Right lobe of liver (tissue), 6 donors: ENCODE results near the gene WNT1. TPM values are rescaled to one million over a fixed set of nuclear protein-coding genes. Genes with fewer than 3 reads are reported as not detected.

Experiments
- ATAC-seq, 4 donors: fragments of 200-7000 bp; cut with Tn5 transposase; one replicate each; pipeline ENCODE4 v1.9.1; 2020; ENCODE audit warnings: mild to moderate bottlenecking in 4 of 4, moderate library complexity in 4 of 4
- DNase-seq, 3 donors: peaks; one replicate each; pipeline ENCODE4 v3.0.0-alpha.2; 2020
- H3K27ac ChIP-seq, 3 donors: fragments of 200-600 bp; one replicate each; pipeline ENCODE4 v1.8.0; 2022
- H3K27me3 ChIP-seq, 2 donors: fragments of 200-600 bp; one replicate each; pipeline ENCODE4 v1.8.0; 2022
- H3K36me3 ChIP-seq, 4 donors: fragments of 200-600 bp; sonication (generic) in 1 of 4; one replicate each; pipeline versions ENCODE4 v1.5.1 to v1.8.0; 2017 to 2022; ENCODE audit warnings: control low read depth in 1 of 4
- H3K4me1 ChIP-seq, 4 donors: fragments of 200-600 bp; sonication (generic) in 1 of 4; one replicate each; pipeline versions ENCODE4 v1.5.1 to v1.8.0; 2017 to 2022; ENCODE audit warnings: control low read depth in 1 of 4
- H3K4me3 ChIP-seq, 3 donors: fragments of 200-600 bp; one replicate each; pipeline ENCODE4 v1.8.0; 2022
- H3K9me3 ChIP-seq, 4 donors: fragments of 200-600 bp; sonication (generic) in 1 of 4; one replicate each; pipeline versions ENCODE4 v1.5.1 to v1.8.0; 2017 to 2022; ENCODE audit warnings: control low read depth in 1 of 4
- CTCF ChIP-seq, 4 donors: fragments of 200-600 bp in 3 of 4; fragments of 450-650 bp in 1 of 4; IDR thresholded peaks; one replicate each; pipeline versions ENCODE4 v1.5.1 to v1.8.0; 2016 to 2022; ENCODE audit warnings: antibody characterized with exemption in 4 of 4, mild to moderate bottlenecking in 2 of 4
- POLR2A ChIP-seq: fragments of 450-650 bp; IDR thresholded peaks from one replicate; pipeline ENCODE4 v1.6.1; 2017; ENCODE audit warnings: antibody characterized with exemption, mild to moderate bottlenecking
- WGBS: methylation state at CpG from one replicate; pipeline ENCODE4 v1.1.6; 2018; ENCODE audit warnings: low coverage, low lambda C conversion rate; ENCODE audit not compliant: insufficient coverage; ENCODE audit errors: missing lambda C conversion rate; 5-methylcytosine and 5-hydroxymethylcytosine counted together
- intact Hi-C, 2 donors: fragments of 100-400 bp; cut with DNase I; formaldehyde crosslinking; loops; one replicate each; pipeline versions ENCODE4 v1.11.2 to v1.14.1; 2022
- total RNA-seq, 6 experiments: library from RNA; depleted of rRNA in 2 of 6; stranded (reverse); fragments of >200 nt in 2 of 6; fragmentation: NEBNext Ultra II Directional in 3 of 6; extraction: Animal tissue kit (Norgen Biotek cat#: 25700) in 3 of 6; gene quantifications; one replicate each; pipeline versions ENCODE4 v1.1.0 to v1.2.4, GENCODE V29; 2016 to 2023
- donor health status: DM: no; HTN: yes; CAD: no.
- donor health status: DM: no; HTN: no; CAD: no.
- donor health status: DM: no; HTN: no; CAD: no.
- donor health status: DM: no; HTN: yes; CAD: no.
- donor health status: DM: no; HTN: yes; CAD: no.

The WNT1 gene
- total RNA-seq, 6 experiments from 2014 or later, result not detected

DNA sequence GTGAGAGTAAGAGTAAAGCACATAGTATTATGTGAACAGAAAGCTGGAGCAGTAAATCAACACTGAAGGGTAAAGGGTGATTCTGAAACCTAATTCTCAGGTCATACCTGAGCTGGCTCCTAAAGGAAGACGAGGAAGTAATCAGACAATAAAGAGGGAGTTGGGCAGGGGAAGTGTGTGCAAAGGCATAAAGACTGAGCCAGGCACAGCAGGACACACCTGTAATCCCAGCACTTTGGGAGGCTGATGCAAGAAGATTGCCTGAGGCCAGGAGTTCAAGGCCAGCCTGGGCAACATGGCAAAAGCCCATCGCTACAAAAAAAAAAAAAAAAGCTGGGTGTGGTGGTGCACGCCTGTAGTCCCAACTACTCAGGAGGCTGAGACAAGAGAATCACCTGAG is 30.4 kb upstream of the WNT1 start:
- DNase-seq (no peak), ATAC-seq (no peak)
- no peaks in the 10 kb centered on the region for H3K9me3 ChIP-seq
- intact Hi-C loops, result no loop called here
- H3K36me3 ChIP-seq, result peaks cover 0 to 2% (median 0%) of the 10 kb centered on the region in 4 donors
- no peak overlapping the region for H3K4me3 ChIP-seq
- H3K4me1 ChIP-seq, result no peaks in the 10 kb centered on the region
- H3K27ac ChIP-seq, result no peak overlapping the region
- WGBS, result 60% methylated on average over 2 of the region's 3 CpGs
- no peaks in the 10 kb centered on the region for H3K27me3 ChIP-seq
- no peak for TF ChIP-seq POLR2A
- no peak for TF ChIP-seq CTCF (IDR thresholded peaks at IDR 0.05)

DNA sequence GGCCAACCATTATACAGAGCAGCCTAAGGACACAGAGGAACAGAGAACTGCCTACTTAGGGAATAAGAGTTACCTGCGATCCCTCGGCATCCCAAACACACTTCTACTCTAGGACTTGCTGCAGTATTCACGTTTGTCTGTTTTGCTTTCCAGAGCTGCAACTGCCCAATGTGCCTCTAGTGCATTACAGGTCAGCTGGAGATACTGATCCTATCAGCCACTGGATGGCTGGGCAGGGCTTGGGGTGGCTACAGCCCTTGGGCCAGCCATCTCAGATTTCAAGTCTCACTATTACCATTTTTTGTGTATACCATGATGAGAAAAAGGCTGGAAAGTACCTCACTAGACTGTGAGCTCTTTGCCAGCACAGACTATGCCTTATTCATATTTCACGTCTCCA is 25.4 kb upstream of the WNT1 start:
- no peak for ATAC-seq
- H3K27ac ChIP-seq, result no peak overlapping the region
- peaks cover 0 to 4% (median 0%) of the 10 kb centered on the region in 4 donors for H3K4me1 ChIP-seq
- intact Hi-C loops, result no loop called here
- H3K9me3 ChIP-seq, result no peaks in the 10 kb centered on the region
- no peak for DNase-seq
- TF ChIP-seq CTCF (IDR thresholded peaks at IDR 0.05) (no peak), POLR2A (no peak)
- H3K27me3 ChIP-seq, result no peaks in the 10 kb centered on the region
- 89% methylated on average over 4 of the region's 4 CpGs for WGBS
- H3K4me3 ChIP-seq, result no peak overlapping the region
- peaks cover 0 to 6% (median 0%) of the 10 kb centered on the region in 4 donors for H3K36me3 ChIP-seq

GRCh38 chr12:48954061-48954460 is 24.1 kb upstream of the WNT1 start:
- no peak for ATAC-seq
- no peak for DNase-seq
- no peak overlapping the region for H3K27ac ChIP-seq
- peaks cover 0 to 4% (median 0%) of the 10 kb centered on the region in 4 donors for H3K4me1 ChIP-seq
- no peak for TF ChIP-seq CTCF (IDR thresholded peaks at IDR 0.05)
- TF ChIP-seq POLR2A, result no peak
- H3K27me3 ChIP-seq, result no peaks in the 10 kb centered on the region
- H3K36me3 ChIP-seq, result peaks cover 0 to 6% (median 0%) of the 10 kb centered on the region in 4 donors
- H3K4me3 ChIP-seq, result no peak overlapping the region
- 93% methylated on average over 3 of the region's 3 CpGs for WGBS
- H3K9me3 ChIP-seq, result no peaks in the 10 kb centered on the region
- intact Hi-C loops, result no loop called here

DNA sequence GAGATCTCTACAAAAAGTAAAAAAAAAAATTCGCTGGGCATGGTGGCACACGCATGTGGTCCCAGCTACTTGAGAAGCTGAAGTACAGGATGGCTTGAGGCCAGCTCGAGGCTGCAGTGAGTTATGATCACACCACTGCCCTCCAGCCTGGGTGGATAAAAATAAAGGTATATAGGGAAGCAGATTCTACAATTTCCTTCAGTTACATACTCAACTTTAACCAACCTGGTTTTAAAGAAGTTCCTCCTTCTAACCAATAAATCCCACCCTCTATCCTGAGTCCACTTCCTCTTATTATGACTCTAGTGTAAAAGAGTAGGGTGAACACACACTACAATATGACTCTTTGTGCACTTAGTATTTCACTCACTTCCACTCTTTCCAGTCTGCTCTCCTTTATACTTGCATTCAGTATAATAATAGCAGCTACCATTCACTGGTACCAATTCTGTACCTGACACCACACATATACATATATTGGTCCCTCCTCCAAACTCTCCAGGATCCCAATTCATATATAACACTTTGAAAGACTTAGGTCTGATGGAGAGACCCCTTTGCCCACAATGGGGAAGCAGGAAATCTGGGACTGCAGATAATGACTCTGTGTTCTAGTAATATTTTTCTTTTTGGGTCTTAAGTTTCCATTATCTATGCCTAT is 23.2 kb upstream of the WNT1 start:
- DNase-seq, result no peak

More for the DNA sequence above, 23.2 kb upstream of the WNT1 start:
- peaks cover 0 to 4% (median 0%) of the 10 kb centered on the region in 4 donors for H3K4me1 ChIP-seq
- TF ChIP-seq CTCF (IDR thresholded peaks at IDR 0.05), result no peak
- TF ChIP-seq POLR2A, result no peak
- intact Hi-C loops, result no loop called here
- no peak for ATAC-seq
- H3K36me3 ChIP-seq, result peaks cover 0 to 6% (median 0%) of the 10 kb centered on the region in 4 donors
- no peak overlapping the region for H3K4me3 ChIP-seq
- H3K27ac ChIP-seq, result no peak overlapping the region
- WGBS, result 74% methylated on average over 3 of the region's 3 CpGs
- H3K9me3 ChIP-seq, result no peaks in the 10 kb centered on the region
- no peaks in the 10 kb centered on the region for H3K27me3 ChIP-seq
